DOHH2 (cell line): ENCODE results near the gene NANOG.
"Not testable (repeated sequence)": the region's sequence is repeated elsewhere in the genome, so short reads cannot be mapped to it uniquely, and the experiment has no call there.

Experiments used
- CTCF ChIP-seq: fragments of 200-600 bp; sonication (generic); IDR thresholded peaks from one replicate; pipeline ENCODE4 v1.5.1; 2014; ENCODE audit warnings: antibody characterized with exemption, mild to moderate bottlenecking, low read depth, low read length; ENCODE audit not compliant: poor library complexity, severe bottlenecking
- EZH2phosphoT487 ChIP-seq: fragments of 200-600 bp; sonication (generic); IDR thresholded peaks from 2 replicates; pipeline ENCODE4 v1.6.1; 2017; ENCODE audit warnings: borderline replicate concordance, mild to moderate bottlenecking, antibody characterized with exemption, low read length, moderate library complexity, mixed read lengths

DNA sequence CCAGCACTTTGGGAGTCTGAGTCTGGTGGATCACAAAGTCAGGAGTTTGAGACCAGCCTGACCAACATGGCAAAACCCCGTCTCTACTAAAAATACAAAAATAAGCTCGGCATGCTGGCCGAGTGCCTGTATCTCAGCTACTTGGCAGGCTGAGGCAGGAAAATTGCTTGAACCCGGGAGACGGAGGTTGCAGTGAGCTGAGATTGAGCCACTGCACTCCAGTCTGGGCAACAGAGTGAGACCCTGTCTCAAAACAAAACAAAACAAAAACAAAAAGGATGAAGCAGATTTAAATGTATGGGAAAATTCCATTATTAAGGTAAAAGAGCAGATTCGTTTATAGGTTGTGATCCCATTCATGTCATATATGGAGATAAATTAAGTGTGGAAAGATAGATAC, 17.1 kb downstream of the NANOG start:
- not testable (repeated sequence) for TF ChIP-seq CTCF, EZH2phosphoT487
